Caki2 (cell line): ENCODE results near the gene DGCR6. TPM values are rescaled to one million over a fixed set of nuclear protein-coding genes. Genes with fewer than 3 reads are reported as not detected.
"Not testable (repeated sequence)": the region's sequence is repeated elsewhere in the genome, so short reads cannot be mapped to it uniquely, and the experiment has no call there.

Experiments used
- DNase-seq: peaks from one replicate; pipeline ENCODE4 v3.0.0-alpha.2; 2015; ENCODE audit warnings: low read depth
- in situ Hi-C: cut with HindIII; loops from 2 replicates; pipeline ENCODE4 v1.10.0; 2016; ENCODE audit warnings: low sequenced_read_pairs, low pct_unique_long_range_greater_than_20kb, mixed read lengths
- total RNA-seq: library from RNA; depleted of rRNA; stranded (reverse); fragments of >200 nt; shearing (Covaris generic); gene quantifications from 2 replicates; pipeline ENCODE4 v1.2.3, GENCODE V29; 2014; ENCODE audit warnings: low replicate concordance; rRNA removed

DGCR6 gene
- 8.2 TPM in 1 of 2 replicates, not detected in the other for total RNA-seq

DNA sequence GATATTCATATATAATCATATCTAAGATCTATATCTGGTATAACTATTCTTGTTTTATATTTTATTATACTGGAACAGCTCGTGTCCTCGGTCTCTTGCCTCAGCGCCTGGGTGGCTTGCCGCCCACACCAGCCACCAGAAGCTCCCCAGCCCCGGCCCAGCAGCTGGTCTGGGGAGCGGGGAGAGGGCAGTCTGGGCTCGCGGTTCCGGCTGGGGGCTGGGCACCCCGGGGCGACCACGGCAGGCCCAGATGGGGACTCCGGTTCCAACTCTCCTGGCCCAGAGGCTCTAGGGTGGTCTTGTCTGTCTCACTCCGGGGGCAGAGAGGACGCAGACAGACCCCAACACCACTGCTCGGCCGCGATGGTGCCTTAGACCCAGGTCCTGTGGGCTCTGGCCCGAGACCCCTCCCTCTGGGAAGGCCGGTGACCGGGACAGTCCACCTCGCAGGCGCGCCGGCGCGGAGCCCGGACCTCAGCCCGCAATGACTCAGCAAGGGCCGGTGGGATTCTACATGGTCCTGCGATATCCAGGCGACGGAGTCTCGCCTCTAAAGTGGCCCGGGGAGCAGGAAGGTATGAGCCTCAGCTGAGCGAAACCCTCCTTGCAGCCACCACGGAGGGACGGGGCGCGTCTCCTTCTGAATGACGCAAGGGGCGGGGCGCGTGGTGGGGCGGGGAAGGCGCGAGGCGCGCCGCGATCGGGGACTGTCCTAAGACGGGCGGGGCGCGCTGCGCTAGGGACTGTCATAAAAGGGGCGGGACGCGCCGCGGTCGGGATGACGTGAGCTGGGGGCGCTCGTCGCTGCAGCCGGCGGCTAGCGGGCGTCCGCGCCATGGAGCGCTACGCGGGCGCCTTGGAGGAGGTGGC, at the start of gene DGCR6:
TSS of gene DGCR6 (plus strand) at position 781 of the 870 bp plus-strand sequence. CDS start at position 836, 55 bp downstream.
- DNase-seq = no peak
- in situ Hi-C loops = no loop called here

DNA sequence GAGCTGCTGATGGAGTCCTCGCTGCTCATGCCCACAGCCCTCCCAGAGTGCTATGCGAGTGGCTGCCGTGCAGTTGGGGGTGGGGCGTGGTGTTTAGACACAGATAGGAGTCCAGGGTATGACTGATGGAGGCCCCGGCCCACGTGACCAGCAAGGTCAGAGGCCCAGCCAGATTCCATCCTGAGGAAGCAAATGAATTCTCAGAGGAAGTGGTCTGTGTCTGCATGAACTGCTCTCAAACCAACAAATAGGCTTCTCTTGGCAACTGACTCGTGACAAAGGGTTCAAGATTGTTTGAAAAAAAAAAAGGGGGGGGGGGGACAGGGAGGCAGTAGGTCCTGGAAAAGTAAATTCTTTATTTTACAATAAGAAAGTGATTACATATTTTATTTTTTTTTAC, 46.8 kb upstream of the DGCR6 start:
- DNase-seq, in situ Hi-C loops: not testable (repeated sequence)

DNA sequence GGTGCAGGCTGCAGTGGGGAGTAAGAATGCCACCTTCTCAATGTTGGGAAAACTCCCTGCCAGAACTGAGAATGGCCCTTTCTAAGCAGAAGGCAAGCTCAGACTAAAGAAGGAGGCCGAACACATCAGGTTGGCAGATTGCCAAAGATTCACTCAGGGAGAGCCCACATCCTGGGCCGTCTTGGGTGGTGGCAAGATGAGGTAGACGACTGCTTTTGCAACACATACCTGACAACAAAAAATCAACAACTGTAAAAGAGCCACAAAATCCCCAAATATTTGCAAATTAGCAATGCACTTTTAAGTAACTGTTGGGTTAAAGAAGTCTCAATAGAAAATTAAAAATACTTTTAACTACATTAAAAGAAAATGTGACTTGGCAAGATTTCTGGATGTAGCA, 24.9 kb upstream of the DGCR6 start:
- in situ Hi-C loops, DNase-seq: not testable (repeated sequence)

DNA sequence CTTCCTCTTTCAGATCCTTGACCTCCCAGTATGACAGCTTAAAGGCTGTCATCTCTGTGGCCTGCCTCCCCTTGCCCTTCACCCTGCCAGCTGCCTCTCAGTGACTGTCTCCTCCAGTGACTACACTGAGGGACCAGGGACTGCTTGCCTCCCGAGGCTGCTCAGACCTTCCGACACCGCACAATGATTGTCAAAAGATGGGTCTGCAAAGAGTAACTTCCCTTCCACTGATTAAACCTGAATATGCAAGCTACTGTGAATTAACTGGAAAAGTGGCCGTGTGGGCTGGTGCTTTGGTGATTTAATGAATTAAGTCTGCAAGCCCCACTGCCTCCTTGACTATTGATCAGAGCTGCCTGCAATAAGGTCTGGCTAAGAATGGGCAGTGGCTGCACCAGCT, 21.7 kb upstream of the DGCR6 start:
- DNase-seq, in situ Hi-C loops: not testable (repeated sequence)

DNA sequence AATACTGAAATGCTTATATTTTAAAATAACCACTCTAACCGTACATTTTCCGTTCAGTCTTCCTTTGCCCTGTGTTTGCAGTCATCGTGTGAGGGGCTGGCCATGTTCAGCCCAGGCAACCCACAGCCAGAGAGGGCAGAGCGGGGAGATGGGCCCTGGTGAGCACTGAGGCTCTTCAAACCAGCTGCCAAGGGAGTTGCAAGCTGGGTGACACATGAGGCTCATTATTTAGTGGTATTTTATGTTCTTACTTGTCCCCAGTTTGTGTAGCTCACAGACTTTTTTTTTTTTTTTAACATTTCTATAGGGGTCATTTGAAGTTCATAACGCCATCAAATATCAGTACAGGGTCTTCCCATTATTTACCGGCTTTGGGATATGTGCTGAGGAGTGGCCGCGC, 18.0 kb upstream of the DGCR6 start:
- in situ Hi-C loops = no loop called here
- no peak for DNase-seq

DNA sequence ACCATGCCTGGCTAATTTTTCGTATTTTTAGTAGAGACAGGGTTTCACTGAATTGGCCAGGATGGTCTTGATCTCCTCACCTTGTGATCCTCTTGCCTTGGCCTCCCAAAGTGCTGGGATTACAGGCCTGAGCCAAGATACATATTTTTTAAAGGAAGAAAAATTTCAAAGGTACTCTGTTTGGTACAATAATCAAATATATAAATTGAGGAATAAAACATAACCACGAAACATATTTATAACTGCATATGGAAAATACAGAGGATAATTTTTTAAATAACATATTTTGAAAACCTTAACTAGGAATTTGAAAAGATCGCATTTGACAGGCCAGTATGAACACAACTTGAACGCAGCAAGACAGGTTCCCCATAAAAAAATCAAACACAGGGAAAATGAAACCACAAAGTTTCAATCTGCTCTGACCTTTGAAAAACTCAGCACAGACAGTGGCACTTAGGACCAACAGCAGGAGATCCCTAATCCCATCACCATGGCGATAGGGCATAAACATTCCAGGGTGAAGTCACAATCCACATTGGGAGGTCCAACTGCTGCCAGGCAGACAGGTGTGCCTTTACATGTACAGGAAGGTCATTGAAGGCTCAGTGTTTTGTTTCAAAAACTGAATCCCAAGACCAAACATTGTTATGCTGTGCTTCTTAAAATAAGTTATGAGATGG, 15.5 kb upstream of the DGCR6 start:
- DNase-seq, in situ Hi-C loops: not testable (repeated sequence)

DNA sequence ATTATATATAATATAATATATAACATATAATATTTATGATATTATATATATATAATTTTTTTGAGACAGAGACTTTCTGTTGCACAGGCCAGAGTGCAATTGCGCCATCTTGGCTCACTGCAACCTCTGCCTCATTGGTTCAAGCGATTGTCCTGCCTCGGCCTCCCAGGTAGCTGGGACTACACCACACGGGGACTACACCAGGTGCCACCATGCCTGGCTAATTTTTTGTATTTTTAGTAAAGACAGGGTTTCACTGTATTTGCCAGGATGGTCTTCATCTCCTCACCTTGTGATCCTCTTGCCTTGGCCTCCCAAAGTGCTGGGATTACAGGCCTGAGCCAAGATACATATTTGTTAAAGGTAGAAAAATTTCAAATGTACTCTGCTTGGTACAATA, 12.3 kb upstream of the DGCR6 start:
- DNase-seq, in situ Hi-C loops: not testable (repeated sequence)

DNA sequence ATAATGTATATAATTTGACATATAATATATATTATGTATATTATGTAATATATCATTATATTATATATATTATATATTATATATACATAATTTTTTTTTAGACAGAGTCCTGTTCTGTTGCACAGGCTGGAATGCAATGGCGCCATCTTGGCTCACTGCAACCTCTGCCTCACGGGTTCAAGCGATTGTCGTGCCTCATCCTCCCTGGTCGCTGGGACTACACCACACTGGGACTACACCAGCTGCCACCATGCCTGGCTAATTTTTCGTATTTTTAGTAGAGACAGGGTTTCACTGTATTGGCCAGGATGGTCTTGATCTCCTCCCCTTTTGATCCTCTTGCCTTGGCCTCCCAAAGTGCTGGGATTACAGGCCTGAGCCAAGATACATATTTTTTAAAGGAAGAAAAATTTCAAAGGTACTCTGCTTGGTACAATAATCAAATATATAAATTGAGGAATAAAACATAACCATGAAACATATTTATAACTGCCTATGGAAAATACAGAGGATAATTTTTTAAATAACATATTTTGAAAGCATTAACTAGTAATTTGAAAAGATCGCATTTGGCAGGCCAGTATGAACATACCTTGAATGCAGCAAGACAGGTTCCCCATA, 10.0 kb upstream of the DGCR6 start:
- in situ Hi-C loops = not testable (repeated sequence)

DNA sequence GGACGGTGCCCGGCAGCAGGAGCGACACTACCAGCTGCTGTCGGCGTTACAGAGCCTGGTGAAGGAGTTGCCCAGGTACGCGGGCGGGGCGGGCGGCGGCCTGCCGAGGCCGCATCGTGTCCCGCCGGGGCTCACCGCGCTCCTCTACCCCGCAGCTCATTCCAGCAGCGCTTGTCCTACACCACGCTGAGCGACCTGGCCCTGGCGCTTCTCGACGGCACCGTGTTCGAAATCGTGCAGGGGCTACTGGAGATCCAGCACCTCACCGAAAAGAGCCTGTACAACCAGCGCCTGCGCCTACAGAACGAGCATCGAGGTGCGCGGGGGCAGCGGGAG, 258 bp downstream of the DGCR6 start:
- in situ Hi-C loops, DNase-seq: not testable (repeated sequence)

More for the DNA sequence above, 10.0 kb upstream of the DGCR6 start:
- not testable (repeated sequence) for DNase-seq

DNA sequence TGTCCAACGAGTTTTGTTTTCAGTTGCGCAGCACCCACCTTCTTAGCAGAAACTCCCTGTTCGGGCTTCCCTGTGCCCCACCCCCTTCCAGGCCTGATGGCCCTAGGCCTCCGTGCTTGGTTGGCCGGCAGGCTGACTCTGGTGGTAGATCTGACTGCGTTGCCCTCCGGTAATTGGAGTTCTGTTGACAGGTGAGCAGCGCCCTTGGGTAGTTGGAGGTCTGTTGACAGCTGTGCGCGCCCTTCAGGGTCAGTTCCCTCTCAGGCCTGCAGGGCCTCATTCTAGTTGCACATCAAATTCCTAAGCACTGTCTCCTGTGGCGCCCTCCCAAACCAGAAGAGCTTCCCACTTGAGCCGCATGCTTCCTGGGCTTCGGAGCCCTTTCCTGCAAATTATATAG, 776 bp downstream of the DGCR6 start:
- in situ Hi-C loops = no loop called here
- DNase-seq = no peak

DNA sequence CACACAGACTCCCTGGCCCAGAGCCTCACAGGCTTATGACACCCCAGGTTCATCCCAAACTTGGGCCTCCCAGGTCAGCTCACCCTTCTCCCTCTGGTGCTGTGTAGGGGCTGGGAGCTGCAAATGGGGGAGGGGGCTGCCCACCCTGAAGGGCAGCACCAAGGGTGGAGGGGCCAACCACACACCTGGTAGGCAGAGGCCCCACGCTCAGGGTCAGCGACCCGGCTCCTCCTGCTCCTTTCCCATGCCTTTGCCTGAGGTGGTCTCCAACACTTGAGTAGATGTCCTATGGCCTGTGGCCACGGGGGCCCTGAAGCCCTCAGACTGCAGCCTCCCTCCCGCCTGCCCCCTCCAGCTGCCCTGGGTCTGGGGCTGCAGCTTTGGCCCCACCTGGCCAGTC, 3.4 kb downstream of the DGCR6 start:
- in situ Hi-C loops = no loop called here
- no peak for DNase-seq

DNA sequence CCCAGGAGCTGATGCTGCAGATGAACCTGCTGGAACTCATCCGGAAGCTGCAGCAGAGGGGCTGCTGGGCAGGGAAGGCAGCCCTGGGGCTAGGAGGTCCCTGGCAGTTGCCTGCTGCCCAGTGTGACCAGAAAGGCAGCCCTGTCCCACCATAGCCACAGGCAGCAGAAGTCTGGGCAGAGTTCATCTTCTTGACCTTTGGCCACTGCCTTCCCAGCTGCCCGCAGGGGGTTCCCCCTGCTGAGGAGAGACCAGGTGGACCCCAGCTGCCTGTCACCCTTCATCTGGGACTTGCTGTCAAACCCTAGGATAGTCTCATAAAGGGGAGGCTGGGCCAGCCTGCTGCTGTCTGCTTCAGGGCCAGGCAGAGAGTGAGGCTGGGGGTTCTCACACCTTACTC, 5.4 kb downstream of the DGCR6 start:
- in situ Hi-C loops, DNase-seq: not testable (repeated sequence)

DNA sequence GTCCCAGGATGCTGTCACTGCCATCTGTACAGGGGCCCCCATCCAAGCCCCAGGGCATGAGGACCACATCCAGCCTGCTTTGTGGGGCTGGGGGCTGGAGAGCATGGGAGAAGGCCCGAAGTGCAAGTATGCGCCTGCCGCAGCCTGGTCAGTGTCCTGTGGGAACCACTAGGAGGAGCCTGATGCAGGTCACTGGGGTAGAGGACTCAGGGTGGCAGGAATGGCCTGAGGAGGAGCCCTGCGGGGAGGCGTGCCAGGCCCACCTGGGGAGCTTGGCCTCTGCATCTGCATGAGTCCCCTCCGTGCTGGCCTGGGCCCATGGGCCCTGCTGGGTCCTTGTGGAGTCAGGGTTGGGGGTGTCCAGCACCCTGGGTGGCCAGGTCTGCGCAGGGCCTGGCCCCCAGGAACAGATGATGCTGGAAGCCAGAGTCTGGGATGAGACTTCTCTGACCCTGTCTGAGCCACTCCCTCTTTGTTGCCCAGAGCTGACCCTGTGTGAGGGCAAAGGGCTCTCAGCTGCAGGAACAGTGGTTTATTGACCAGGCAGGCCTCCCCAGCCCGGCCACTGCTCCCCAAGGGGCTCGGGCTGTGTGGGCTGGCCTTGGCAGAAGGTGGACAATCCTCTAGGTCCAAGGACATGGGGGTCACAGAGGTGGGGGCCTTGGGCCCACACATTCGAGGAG, 6.3 kb downstream of the DGCR6 start:
- DNase-seq, in situ Hi-C loops: not testable (repeated sequence)

DNA sequence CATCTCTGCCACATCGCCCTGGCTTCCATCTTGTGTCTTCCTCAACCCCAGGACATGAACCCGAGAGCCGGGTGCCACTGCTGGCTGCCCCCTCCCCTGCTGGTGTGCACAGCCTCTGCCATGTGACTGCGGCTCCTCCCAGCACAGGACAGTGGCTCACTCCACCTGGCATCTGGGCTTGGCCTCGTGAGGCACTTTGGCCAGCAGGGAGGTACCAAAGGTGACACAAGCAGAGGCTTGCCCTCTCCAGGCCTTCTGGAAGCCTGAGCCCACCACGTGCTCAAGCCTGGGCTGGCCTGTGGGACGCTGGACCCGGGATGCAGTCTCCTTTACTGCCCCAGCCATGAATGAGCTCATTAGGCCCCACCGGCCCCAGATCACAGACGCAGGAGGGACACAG, 8.4 kb downstream of the DGCR6 start:
- in situ Hi-C loops, DNase-seq: not testable (repeated sequence)

DNA sequence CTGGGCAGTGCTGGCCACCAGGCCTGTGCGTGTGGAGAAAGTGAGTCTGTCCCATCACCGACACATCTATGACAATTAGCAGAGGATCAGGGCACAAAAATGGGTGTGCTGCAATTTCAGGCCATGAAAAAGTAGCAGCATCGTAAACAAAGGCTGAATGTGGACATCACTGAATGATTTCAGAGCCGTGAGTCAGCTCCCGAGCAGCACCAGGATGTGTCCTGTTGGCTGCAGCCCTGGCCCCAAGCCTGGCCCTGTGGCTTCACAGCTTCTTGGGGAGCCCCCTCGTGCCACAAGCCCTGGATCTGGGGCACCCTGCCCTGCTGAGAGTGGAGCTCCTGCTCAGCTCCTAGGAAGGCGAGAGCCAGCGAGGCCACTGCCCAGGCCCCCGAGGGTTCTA, 9.4 kb downstream of the DGCR6 start:
- in situ Hi-C loops, DNase-seq: not testable (repeated sequence)

DNA sequence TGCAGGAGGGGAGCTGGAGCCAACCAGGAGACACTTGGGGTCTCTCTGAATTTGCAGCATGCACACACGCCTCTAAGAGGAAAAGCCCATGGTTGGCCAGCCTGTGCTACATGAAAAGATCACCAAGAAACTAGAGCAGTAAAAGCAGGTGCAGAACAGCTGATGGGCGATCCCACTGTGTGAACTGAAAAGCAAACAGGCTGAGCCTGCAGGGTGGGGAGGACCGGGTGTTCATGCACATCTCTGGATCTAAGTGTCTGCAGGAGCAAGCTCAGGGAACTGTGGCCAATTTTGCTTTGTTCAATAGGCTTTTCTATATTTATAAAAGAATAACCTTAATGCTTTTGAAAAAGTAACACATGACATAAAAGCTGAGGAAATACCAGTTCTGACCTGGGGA, 11.7 kb downstream of the DGCR6 start:
- DNase-seq, in situ Hi-C loops: not testable (repeated sequence)

DNA sequence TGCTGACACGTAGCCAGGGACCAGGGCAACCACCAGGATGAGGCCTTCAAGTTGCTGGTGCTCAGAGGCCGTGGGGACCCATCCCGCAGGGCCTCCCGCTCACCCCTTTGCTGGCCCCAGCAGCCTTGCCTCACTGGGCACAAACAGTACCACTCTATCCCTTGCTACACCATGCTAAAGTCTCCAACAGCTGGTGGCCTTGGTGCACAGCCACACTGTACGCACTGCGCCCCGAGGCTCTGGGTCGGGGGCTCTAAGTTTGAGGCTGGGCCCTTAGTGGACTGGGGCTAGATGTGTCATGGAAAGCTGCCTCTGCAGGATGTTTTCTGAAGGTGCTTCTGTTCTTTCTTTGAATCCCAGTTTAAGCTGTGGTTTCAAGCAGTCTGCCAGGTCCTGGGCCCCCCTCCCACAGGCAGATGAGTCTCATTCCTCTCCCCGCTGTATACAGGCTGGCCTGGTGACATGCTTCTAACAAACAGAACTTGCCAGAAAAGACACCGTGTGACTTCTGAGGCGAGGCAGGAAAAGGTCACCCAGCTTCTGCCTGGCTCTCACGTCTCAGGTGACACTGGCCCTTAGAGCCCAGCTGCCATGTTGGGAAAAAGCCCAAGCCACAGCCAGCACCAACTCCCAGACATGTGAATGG, 14.3 kb downstream of the DGCR6 start:
- in situ Hi-C loops = not testable (repeated sequence)

More for the DNA sequence above, 14.3 kb downstream of the DGCR6 start:
- not testable (repeated sequence) for DNase-seq
